Tibial nerve (tissue), 4 donors: ENCODE measurements around the gene FBXL7.

Source experiments
- CTCF ChIP-seq, 5 experiments: fragments of 200-600 bp in 3 of 5; fragments of 450-650 bp in 2 of 5; sonication (generic) in 3 of 5; IDR thresholded peaks; one replicate each; pipeline ENCODE4 v1.5.1; 2016 to 2019; ENCODE audit warnings: antibody characterized with exemption in 5 of 5, mild to moderate bottlenecking in 3 of 5, moderate library complexity in 2 of 5
- EP300 ChIP-seq, 2 donors: sonication (generic); formaldehyde crosslinking; IDR thresholded peaks; one replicate each; pipeline ENCODE4 v1.6.1; 2017; ENCODE audit warnings: antibody characterized with exemption in 2 of 2, mild to moderate bottlenecking in 1 of 2
- POLR2A ChIP-seq, 2 donors: fragments of 450-650 bp; IDR thresholded peaks; one replicate each; pipeline ENCODE4 v1.6.1; 2017; ENCODE audit warnings: antibody characterized with exemption in 2 of 2, mild to moderate bottlenecking in 2 of 2, moderate library complexity in 2 of 2

GRCh38 chr5:15487228-15487627 lies 12.8 kb upstream of the FBXL7 start:
- TF ChIP-seq CTCF (IDR thresholded peaks at IDR 0.05) (no peak), EP300 (IDR thresholded peaks at IDR 0.05) (no peak), POLR2A (IDR thresholded peaks at IDR 0.05) (no peak)
